ENCODE data around the gene C5orf52.

DNA sequence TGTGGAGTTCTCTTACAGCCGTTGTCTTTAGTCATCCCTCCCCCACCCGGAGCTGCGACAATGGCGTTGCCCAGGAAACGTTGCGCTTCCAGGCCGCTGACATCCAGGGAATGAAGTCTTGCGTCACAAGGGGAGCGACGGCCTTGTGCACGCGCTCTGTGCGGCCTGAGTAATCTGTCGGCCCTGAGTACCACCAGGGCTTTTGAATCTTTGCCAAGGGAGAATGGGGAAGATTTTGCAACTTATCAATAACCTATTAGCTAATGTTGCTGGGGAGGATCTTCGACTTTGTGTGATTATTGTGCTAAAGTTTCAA is 19.0 kb upstream of the C5orf52 start, which contains the start of gene SOX30:
- no peak for TF ChIP-seq REST (IDR thresholded peaks at IDR 0.05)
- TF ChIP-seq MAFK (IDR thresholded peaks at IDR 0.05; ENCODE audit: partially characterized antibody), result no peak
- TF ChIP-seq, protein P1, sequence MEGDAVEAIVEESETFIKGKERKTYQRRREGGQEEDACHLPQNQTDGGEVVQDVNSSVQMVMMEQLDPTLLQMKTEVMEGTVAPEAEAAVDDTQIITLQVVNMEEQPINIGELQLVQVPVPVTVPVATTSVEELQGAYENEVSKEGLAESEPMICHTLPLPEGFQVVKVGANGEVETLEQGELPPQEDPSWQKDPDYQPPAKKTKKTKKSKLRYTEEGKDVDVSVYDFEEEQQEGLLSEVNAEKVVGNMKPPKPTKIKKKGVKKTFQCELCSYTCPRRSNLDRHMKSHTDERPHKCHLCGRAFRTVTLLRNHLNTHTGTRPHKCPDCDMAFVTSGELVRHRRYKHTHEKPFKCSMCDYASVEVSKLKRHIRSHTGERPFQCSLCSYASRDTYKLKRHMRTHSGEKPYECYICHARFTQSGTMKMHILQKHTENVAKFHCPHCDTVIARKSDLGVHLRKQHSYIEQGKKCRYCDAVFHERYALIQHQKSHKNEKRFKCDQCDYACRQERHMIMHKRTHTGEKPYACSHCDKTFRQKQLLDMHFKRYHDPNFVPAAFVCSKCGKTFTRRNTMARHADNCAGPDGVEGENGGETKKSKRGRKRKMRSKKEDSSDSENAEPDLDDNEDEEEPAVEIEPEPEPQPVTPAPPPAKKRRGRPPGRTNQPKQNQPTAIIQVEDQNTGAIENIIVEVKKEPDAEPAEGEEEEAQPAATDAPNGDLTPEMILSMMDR (IDR thresholded peaks at IDR 0.05), result no peak
- TF ChIP-seq FOSL2 (IDR thresholded peaks at IDR 0.05), result no peak
- TF ChIP-seq FOSL2 (CRISPR knock-in tag; IDR thresholded peaks at IDR 0.05), result no peak
- no peak for TF ChIP-seq KDM5A (IDR thresholded peaks at IDR 0.05)

All from A549 (cell line).